ENCODE results near the gene APBB1IP.
A peak's percentile ranks its signal among the peaks of the same experiment; 100 is the strongest.

The APBB1IP gene

GRCh38 chr10:26451903-26452302 lies 13.8 kb downstream of the APBB1IP start:
- no peak for TF ChIP-seq CTCF (IDR thresholded peaks at IDR 0.05; ENCODE audit: extremely low read depth, insufficient read depth, missing control alignments)
- no peak for DNase-seq (ENCODE audit: low spot score)
- in situ Hi-C loops (cut with MboI; ENCODE audit: low pct_unique_long_range_greater_than_20kb, low sequenced_read_pairs, unreplicated experiment), result no loop called here

GRCh38 chr10:26453850-26454249 lies 15.7 kb downstream of the APBB1IP start:
- in situ Hi-C loops (cut with MboI; ENCODE audit: low pct_unique_long_range_greater_than_20kb, low sequenced_read_pairs, unreplicated experiment), result no loop called here
- DNase-seq (ENCODE audit: low spot score), result no peak

DNA sequence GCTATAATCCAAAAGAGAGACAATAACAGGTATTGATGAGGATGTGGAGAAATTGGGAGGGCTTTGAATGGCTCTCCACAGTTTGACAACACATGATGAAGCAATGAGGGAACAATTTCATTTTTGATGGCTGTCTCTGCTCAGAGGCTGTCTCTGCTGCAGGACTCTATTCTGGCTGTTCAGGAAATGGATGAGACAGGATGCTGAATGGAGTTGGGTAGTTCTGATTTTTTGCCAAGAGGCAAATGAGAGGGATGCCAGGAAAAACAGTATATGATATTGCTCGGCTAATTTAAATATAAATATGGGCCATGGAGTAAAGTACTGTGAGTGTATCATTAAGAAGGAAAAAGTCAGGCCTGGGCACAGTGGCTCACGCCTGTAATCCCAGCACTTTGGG lies 16.8 kb downstream of the APBB1IP start:
- TF ChIP-seq CTCF (IDR thresholded peaks at IDR 0.05; ENCODE audit: extremely low read depth, insufficient read depth, missing control alignments), result no peak
- in situ Hi-C loops (cut with MboI; ENCODE audit: low pct_unique_long_range_greater_than_20kb, low sequenced_read_pairs, unreplicated experiment), result no loop called here
- no peak for DNase-seq (ENCODE audit: low spot score)

More at GRCh38 chr10:26453850-26454249, 15.7 kb downstream of the APBB1IP start:
- no peak for TF ChIP-seq CTCF (IDR thresholded peaks at IDR 0.05; ENCODE audit: extremely low read depth, insufficient read depth, missing control alignments)

- in situ Hi-C loops (cut with MboI; ENCODE audit: low pct_unique_long_range_greater_than_20kb, low sequenced_read_pairs, unreplicated experiment), result no loop called here
Observed at GRCh38 chr10:26455567-26456315, 17.6 kb downstream of the APBB1IP start.

DNA sequence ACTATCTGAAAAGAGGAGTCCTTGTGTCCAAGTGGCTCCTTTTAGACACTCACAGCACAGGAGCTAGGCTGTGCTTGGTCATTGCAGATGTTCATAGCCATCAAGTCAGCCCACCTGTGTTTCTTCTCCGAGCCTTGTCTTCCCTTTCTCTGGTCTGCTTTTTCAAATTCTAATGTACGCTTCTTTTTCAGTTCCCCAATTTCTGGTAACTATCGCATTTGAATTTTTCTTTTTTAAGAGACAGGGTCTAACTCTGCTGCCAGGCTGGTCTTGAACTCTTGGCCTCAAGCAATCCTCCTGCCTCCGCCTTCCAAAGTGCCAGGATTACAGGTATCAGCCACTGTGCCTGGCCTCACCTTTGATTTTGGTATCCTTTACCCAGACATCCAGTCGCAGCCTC lies 18.9 kb downstream of the APBB1IP start:
- TF ChIP-seq CTCF (IDR thresholded peaks at IDR 0.05; ENCODE audit: extremely low read depth, insufficient read depth, missing control alignments), result no peak
- peak; percentile 37 for DNase-seq (ENCODE audit: low spot score)
- in situ Hi-C loops (cut with MboI; ENCODE audit: low pct_unique_long_range_greater_than_20kb, low sequenced_read_pairs, unreplicated experiment), result no loop called here

More at GRCh38 chr10:26455567-26456315, 17.6 kb downstream of the APBB1IP start:
- no peak for TF ChIP-seq CTCF (IDR thresholded peaks at IDR 0.05; ENCODE audit: extremely low read depth, insufficient read depth, missing control alignments)
- DNase-seq (ENCODE audit: low spot score), result no peak

- no peak for TF ChIP-seq CTCF (IDR thresholded peaks at IDR 0.05; ENCODE audit: extremely low read depth, insufficient read depth, missing control alignments)
- in situ Hi-C loops (cut with MboI; ENCODE audit: low pct_unique_long_range_greater_than_20kb, low sequenced_read_pairs, unreplicated experiment), result no loop called here
- no peak for DNase-seq (ENCODE audit: low spot score)
Observed at GRCh38 chr10:26460736-26461135, 22.6 kb downstream of the APBB1IP start.
